Measurements from ENCODE around the gene ACCS.

ACCS gene

DNA sequence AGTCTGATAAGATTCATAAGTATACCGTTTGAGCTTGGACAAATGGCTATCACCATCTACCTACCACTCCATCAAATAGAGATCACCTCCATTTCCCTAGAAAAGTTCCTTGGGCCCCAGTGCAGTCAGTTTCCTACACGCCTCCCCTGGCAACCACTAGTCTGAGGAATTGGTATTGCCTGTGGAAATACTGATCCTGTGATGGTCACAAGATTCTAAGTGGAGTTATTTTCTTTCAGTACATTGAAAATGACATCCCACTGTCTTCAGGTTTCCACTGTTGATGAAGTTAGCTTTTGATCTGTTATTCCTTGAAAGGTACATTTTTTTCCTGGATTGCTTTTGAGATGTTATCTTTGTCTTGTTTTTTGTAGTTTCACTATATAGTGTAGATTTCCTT, 22.9 kb upstream of the ACCS start:
- no peak for DNase-seq

- DNase-seq: no peak
Observed at GRCh38 chr11:44046182-44046581, 19.9 kb upstream of the ACCS start.

- DNase-seq: no peak
Observed at GRCh38 chr11:44047298-44047697, 18.8 kb upstream of the ACCS start.

DNA sequence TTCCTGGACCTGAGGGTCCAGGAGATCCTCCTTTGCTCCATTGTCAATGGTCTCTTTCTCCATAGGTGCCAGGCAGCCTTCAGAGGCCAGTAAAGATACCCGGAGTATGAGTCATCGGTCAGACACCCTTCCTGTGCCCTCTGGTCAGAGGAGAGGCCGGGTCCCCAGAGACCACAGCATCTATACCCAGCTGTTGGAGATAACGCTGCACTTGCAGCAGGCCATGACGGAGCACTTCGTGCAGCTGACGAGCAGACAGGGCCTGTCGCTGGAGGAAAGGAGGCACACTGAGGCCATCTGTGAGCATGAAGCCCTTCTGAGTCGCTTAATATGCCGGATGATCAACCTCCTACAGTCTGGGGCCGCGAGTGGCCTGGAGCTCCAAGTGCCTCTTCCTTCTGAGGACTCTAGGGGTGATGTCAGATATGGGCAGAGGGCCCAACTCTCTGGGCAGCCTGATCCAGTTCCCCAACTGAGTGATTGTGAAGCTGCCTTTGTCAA, 18.1 kb upstream of the ACCS start, which contains the start of gene ACCSL:
TSS of gene ACCSL (plus strand) at position 51 of the 501 bp plus-strand sequence. CDS start at position 107, 56 bp downstream.
- no peak for DNase-seq

GRCh38 chr11:44049832-44050231, 16.2 kb upstream of the ACCS start:
- DNase-seq: no peak

- DNase-seq: no peak
Observed at GRCh38 chr11:44051171-44051570, 14.9 kb upstream of the ACCS start.

- DNase-seq: no peak
Observed at GRCh38 chr11:44057340-44057739, 8.7 kb upstream of the ACCS start.

- DNase-seq: no peak
Observed at GRCh38 chr11:44058275-44058674, 7.8 kb upstream of the ACCS start.

- DNase-seq: no peak
Observed at GRCh38 chr11:44065161-44065661, 859 bp upstream of the ACCS start.

GRCh38 chr11:44066732-44067141, 667 bp downstream of the ACCS start:
- no peak for DNase-seq

GRCh38 chr11:44067266-44067665, 1.2 kb downstream of the ACCS start:
- no peak for DNase-seq

DNA sequence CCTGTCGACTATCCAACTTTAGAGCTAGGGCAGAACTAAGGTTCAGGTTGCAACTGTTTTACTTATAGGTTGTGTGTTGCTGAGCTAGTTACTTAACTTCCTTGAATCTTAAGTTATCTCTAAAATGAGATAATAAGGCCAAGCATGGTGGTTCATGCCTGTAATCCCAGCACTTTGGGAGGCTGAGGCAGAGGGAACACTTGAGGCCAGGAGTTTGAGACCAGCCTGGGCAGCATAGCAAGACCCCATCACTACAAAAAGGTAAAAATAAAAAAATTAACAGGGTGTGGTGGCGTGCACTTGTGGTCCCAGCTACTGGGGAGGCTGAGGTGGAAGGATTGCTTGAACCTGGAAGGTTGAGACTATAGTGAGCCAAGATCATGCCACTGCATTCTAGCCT, 2.1 kb downstream of the ACCS start:
- no peak for DNase-seq

DNA sequence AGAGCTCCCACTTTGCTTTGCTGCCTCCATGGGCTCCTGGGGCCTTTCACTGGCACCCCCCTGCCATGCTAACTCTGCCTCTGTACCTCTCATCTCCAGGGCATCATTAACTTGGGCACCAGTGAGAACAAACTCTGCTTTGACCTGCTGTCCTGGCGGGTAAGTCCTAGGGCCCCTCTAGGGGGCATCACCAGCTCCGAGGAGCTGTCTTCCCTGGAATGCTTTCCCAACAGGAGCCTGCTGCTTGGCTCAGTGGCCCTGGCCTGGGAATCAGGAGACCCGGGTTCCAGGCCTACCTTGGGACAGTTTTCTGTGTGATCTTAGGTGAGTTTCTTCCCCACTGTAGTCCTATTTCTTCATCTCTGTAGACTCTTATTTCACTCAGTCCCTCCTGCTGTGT, 5.1 kb downstream of the ACCS start:
- no peak for DNase-seq

- no peak for DNase-seq
Observed at GRCh38 chr11:44072757-44073658, 6.9 kb downstream of the ACCS start.

DNA sequence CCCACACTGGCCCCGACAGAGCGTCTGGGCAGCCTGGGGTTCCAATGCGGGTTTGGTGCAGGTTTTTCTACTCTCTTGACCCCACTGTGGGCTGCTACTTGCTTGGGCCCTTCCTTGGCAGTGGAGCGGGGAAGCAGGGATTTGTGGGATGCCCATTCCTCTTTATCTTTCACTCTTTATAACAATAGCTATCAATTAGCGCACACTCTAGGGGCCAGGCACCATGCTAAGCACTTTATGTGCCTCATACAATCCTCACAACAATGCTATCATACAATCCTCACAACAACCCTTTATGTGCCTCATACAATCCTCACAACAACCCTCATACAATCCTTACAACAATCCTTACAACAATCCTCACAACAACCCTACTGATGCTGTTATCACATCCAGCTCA, 12.7 kb downstream of the ACCS start:
- DNase-seq: no peak

- DNase-seq: no peak
Observed at GRCh38 chr11:44079376-44079775, 13.3 kb downstream of the ACCS start.

DNA sequence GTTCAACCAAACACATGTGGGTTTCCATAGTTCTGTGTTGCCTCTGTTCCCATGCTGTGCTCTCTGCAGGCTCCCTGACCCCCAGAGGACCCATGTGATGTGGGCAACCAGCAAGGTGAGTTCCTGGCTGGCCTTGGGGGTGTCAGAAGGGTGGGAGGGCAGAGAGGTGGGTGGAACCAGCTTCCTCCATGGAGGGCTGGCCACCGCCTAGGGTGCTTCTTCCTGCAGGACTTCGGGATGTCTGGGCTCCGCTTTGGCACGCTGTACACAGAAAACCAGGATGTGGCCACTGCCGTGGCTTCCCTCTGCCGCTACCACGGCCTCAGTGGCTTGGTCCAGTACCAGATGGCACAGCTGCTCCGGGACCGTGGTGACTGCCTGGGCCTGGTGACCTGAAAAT, 14.9 kb downstream of the ACCS start:
- DNase-seq: no peak

DNA sequence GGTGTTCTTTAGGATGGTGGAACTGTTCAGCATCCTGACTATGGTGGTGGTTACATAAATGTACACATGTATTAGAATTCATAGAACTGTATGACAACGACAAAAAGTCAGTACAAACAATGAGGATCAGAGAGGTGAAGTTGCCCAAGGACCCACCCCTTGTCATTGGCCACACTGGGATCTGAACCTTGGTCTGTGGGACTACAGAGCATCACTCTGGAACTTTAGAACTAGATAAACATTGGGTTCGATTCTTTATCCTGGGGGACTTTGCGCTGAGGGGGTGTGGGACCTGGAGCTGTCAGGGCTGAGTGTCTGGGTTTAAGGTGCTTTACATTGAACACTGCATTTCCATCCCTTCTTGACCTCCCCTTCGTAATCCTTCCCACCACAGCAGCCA, 16.6 kb downstream of the ACCS start:
- no peak for DNase-seq

DNA sequence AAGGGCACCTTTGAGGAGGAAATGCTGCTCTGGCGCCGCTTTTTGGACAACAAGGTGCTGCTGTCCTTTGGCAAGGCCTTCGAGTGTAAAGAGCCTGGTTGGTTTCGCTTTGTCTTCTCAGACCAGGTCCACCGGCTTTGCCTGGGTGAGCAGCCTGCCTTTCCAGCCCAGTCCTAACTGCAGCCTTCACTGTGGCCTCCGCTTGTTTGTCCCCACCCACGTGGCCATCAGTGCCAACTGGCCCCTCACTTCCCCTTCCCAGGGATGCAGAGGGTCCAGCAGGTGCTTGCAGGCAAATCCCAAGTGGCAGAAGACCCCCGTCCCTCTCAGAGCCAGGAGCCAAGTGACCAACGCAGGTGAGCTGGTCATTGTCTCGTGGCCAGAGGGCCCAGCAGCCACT, 17.4 kb downstream of the ACCS start:
- no peak for DNase-seq

DNA sequence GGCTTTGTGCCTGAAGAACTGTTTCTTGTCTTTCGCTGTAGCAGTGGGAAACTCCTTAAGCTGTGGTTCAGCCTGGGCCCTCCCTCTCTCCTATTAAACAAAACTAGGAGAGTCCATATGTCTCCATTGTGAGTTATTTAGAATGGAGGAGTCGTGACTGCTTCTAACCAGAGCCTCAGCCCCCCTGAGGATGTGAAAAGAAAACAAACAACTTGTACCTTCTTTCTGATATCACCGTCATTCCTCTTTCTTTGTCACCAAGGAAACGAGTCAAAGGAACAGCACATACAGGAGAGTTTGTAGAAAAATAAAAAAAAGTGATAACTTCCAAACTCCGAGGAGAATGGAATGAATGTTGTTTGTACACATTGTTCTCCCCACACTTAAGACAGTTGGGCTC, 17.8 kb downstream of the ACCS start:
- no peak for DNase-seq

DNA sequence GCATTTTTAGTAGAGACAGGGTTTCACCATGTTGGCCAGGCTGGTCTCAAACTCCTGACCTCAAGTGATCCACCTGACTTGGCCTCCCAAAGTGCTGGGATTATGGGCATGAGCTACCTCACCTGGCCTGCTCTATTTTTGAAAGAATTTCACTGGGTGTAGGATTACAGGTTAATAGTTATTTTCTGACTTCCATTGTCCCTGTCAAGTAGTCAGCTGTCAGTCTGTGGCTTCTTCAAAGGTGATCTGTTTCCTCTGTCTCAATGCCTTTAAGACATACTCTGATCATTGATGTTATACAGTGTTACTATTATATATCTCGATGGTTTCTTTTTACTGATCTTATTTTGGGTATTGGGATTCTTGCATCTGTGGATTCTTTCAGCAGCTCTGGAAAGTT, 19.3 kb downstream of the ACCS start:
- DNase-seq: no peak

- peak; percentile 54 for DNase-seq
Observed at GRCh38 chr11:44088377-44088776, 22.3 kb downstream of the ACCS start.

DNA sequence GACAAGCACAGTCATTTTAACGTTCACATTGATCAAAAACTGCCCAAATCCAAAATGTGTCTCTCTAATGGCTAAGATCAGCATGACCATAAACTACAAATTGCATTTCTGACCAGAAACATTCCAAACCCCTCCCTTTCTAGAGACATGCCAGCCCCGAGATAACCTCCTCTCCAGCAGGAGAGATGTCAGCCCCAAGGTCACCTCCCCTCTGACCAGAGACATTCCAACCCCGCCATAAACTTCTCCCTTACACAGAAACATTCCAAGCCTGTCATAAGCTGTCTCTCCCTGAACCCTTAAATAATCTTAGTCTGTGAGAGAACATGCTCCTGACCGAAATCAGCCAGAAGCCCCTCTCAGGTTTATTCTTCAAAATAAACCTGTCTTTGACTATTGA, 22.8 kb downstream of the ACCS start:
- no peak for DNase-seq

DNA sequence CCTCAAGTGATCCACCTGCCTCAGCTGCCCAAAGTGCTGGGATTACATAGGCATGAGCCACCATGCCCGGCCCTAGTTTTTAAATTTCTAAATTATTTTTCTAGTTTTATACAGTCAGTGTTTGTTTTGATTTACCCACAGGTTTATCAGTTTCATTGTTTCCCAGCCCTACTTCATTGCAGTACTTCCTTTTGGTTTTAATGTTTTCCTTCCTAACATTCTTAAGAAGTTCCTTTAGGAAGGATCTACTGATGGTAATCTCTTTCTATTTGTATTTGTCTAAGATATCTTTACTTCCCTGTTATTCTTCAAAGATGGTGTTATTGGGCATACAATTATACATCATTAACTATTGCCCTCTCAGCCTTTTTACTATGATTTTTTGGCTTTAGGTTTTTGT, 24.5 kb downstream of the ACCS start:
- no peak for DNase-seq

Data from activated CD4-positive, alpha-beta T cell treated with anti-CD3 and anti-CD28 coated beads, Interleukin-2, Interleukin-6, amounts not matched to agents 100 ng/mL and 50 ng/mL, durations not matched to agents 16 hours and 8 hours (primary cell).